ENCODE results near the gene TXNDC8. TPM values are rescaled to one million over a fixed set of nuclear protein-coding genes. Genes with fewer than 3 reads are reported as not detected.

TXNDC8 gene
- total RNA-seq, 2 experiments from 2014 or later = not detected

- ChIA-PET POLR2A (no interaction called here), CTCF (no interaction called here)
Observed at GRCh38 chr9:110351009-110351467, 13.4 kb upstream of the TXNDC8 start.

GRCh38 chr9:110346325-110346724 is 8.7 kb upstream of the TXNDC8 start:
- POLR2A ChIA-PET = no interaction called here
- Histone ChIP-seq H3K9me3 (ENCODE audit: control insufficient read depth in 1 of 2, insufficient read depth in 1 of 2, low read length in 2 of 2) (no peaks in the 10 kb centered on the region), H3K27ac (ENCODE audit: low read depth in 1 of 2, low read length in 2 of 2) (no peak overlapping the region), H3K27me3 (ENCODE audit: control insufficient read depth in 1 of 2, insufficient read depth in 2 of 2, low read length in 2 of 2) (no peaks in the 10 kb centered on the region), H3K4me3 (ENCODE audit: low read length) (no peak overlapping the region), H3K36me3 (ENCODE audit: insufficient read depth, low read length) (no peaks in the 10 kb centered on the region), H3K4me1 (ENCODE audit: insufficient read depth, low read length) (no peaks in the 10 kb centered on the region)
- Mint-ChIP-seq H3K9me3 (no peaks in the 10 kb centered on the region), H3K4me1 (ENCODE audit: low read depth) (no peaks in the 10 kb centered on the region), H3K27me3 (no peaks in the 10 kb centered on the region), H3K36me3 (ENCODE audit: low read depth) (no peaks in the 10 kb centered on the region), H3K4me3 (no peak overlapping the region), H3K27ac (no peak overlapping the region)
- DNase-seq = no peak
- ATAC-seq (ENCODE audit: poor library complexity) = no peak
- CTCF ChIA-PET = no interaction called here
- intact Hi-C loops (cut with DNase I, micrococcal nuclease) = no loop called here
- TF ChIP-seq CTCF (IDR thresholded peaks at IDR 0.05) = no peak

More at GRCh38 chr9:110351009-110351467, 13.4 kb upstream of the TXNDC8 start:
- Histone ChIP-seq H3K27me3 (ENCODE audit: control insufficient read depth in 1 of 2, insufficient read depth in 2 of 2, low read length in 2 of 2) (no peaks in the 10 kb centered on the region), H3K4me1 (ENCODE audit: insufficient read depth, low read length) (no peaks in the 10 kb centered on the region), H3K9me3 (ENCODE audit: control insufficient read depth in 1 of 2, insufficient read depth in 1 of 2, low read length in 2 of 2) (no peaks in the 10 kb centered on the region), H3K27ac (ENCODE audit: low read depth in 1 of 2, low read length in 2 of 2) (no peak overlapping the region), H3K36me3 (ENCODE audit: insufficient read depth, low read length) (no peaks in the 10 kb centered on the region), H3K4me3 (ENCODE audit: low read length) (no peak overlapping the region)
- H3K9me3 Mint-ChIP-seq = no peaks in the 10 kb centered on the region
- ATAC-seq (ENCODE audit: poor library complexity) = no peak
- H3K4me3 Mint-ChIP-seq = no peak overlapping the region
- no peak overlapping the region for H3K27ac Mint-ChIP-seq
- no peaks in the 10 kb centered on the region for H3K4me1 Mint-ChIP-seq (ENCODE audit: low read depth)
- DNase-seq = no peak
- no peak for TF ChIP-seq CTCF (IDR thresholded peaks at IDR 0.05)
- intact Hi-C loops (cut with DNase I, micrococcal nuclease) = no loop called here
- no peaks in the 10 kb centered on the region for H3K36me3 Mint-ChIP-seq (ENCODE audit: low read depth)
- H3K27me3 Mint-ChIP-seq = no peaks in the 10 kb centered on the region

GRCh38 chr9:110344821-110345220 is 7.2 kb upstream of the TXNDC8 start:
- Histone ChIP-seq H3K27me3 (ENCODE audit: control insufficient read depth in 1 of 2, insufficient read depth in 2 of 2, low read length in 2 of 2) (no peaks in the 10 kb centered on the region), H3K9me3 (ENCODE audit: control insufficient read depth in 1 of 2, insufficient read depth in 1 of 2, low read length in 2 of 2) (no peaks in the 10 kb centered on the region), H3K27ac (ENCODE audit: low read depth in 1 of 2, low read length in 2 of 2) (no peak overlapping the region), H3K4me3 (ENCODE audit: low read length) (no peak overlapping the region), H3K36me3 (ENCODE audit: insufficient read depth, low read length) (no peaks in the 10 kb centered on the region), H3K4me1 (ENCODE audit: insufficient read depth, low read length) (no peaks in the 10 kb centered on the region)
- DNase-seq (no peak), ATAC-seq (ENCODE audit: poor library complexity) (no peak)
- H3K9me3 Mint-ChIP-seq = no peaks in the 10 kb centered on the region
- CTCF ChIA-PET = no interaction called here
- H3K4me1 Mint-ChIP-seq (ENCODE audit: low read depth) = no peaks in the 10 kb centered on the region
- no peaks in the 10 kb centered on the region for H3K27me3 Mint-ChIP-seq
- POLR2A ChIA-PET = no interaction called here
- intact Hi-C loops (cut with DNase I, micrococcal nuclease) = no loop called here
- H3K4me3 Mint-ChIP-seq = no peak overlapping the region
- TF ChIP-seq CTCF (IDR thresholded peaks at IDR 0.05) = no peak
- no peak overlapping the region for H3K27ac Mint-ChIP-seq
- H3K36me3 Mint-ChIP-seq (ENCODE audit: low read depth) = no peaks in the 10 kb centered on the region
